Measurements from ENCODE around the gene CHKA.

Gene CHKA

DNA sequence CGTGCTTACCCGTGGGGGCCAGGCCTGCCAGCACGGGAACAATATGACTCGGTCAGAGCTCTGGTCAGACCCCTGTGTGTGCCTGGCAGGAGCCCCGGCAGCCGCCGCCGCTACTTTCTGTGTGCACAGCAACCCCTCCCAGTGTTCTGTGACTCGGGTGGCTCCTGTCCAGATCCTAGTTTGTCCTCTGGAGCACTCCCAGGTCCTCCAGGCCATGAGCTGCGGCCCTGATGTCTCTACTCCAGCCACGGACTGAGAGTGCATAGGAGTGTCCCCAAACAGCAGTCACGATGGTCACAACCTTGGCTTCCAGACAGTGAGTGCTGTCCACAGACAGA lies 87.5 kb downstream of the CHKA start:
- H3K27ac Mint-ChIP-seq: no peak overlapping the region
- H3K4me1 Mint-ChIP-seq: peaks cover 21% of the 10 kb centered on the region
- H3K36me3 Mint-ChIP-seq (ENCODE audit: low read depth): peaks cover 5% of the 10 kb centered on the region
- TF ChIP-seq, protein P1, sequence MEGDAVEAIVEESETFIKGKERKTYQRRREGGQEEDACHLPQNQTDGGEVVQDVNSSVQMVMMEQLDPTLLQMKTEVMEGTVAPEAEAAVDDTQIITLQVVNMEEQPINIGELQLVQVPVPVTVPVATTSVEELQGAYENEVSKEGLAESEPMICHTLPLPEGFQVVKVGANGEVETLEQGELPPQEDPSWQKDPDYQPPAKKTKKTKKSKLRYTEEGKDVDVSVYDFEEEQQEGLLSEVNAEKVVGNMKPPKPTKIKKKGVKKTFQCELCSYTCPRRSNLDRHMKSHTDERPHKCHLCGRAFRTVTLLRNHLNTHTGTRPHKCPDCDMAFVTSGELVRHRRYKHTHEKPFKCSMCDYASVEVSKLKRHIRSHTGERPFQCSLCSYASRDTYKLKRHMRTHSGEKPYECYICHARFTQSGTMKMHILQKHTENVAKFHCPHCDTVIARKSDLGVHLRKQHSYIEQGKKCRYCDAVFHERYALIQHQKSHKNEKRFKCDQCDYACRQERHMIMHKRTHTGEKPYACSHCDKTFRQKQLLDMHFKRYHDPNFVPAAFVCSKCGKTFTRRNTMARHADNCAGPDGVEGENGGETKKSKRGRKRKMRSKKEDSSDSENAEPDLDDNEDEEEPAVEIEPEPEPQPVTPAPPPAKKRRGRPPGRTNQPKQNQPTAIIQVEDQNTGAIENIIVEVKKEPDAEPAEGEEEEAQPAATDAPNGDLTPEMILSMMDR (IDR thresholded peaks at IDR 0.05; ENCODE audit: unreplicated experiment in 3 of 3): no peak
- H3K4me3 Mint-ChIP-seq: peak overlapping the region; percentile 40 to 79 (median 51)
- H3K27me3 Mint-ChIP-seq (ENCODE audit: low read depth): no peaks in the 10 kb centered on the region
- no peaks in the 10 kb centered on the region for H3K9me3 Mint-ChIP-seq

DNA sequence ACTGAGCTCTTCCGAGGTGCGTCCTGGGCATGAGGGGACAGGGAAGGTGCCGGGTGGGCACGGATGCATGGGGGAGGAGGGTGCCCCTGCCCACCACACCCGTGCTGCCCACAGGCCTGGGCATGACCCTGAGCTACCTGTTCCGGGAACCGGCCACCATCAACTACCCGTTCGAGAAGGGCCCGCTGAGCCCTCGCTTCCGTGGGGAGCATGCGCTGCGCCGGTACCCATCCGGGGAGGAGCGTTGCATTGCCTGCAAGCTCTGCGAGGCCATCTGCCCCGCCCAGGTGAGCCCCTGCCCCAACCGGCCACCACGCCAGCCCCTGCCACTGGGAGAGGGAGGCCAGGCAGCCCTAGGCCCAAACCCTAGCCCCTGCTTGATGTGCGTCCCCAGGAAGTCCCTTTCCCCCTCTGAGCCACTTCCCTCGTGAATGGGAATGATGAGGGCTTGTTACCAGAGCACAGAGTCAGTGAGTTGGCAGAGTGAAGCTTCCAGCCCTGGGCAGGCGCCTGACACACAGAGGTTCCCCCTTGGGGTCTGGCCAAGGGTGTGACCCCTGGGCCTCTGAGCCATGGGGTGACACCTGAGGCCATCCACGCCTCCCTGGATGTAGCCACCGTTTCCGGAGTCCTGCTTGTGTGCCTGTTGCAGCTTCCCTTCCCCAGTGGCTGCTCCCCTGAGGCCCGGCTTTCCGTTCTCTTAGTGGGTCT lies 88.0 kb downstream of the CHKA start:
- Mint-ChIP-seq H3K27ac (no peak overlapping the region), H3K36me3 (ENCODE audit: low read depth) (peaks cover 5% of the 10 kb centered on the region), H3K4me1 (peaks cover 21% of the 10 kb centered on the region), H3K9me3 (no peaks in the 10 kb centered on the region), H3K27me3 (ENCODE audit: low read depth) (no peaks in the 10 kb centered on the region), H3K4me3 (peak overlapping the region; percentile 40 to 79 (median 51))
- TF ChIP-seq, protein P1 (IDR thresholded peaks at IDR 0.05; ENCODE audit: unreplicated experiment in 3 of 3): no peak

DNA sequence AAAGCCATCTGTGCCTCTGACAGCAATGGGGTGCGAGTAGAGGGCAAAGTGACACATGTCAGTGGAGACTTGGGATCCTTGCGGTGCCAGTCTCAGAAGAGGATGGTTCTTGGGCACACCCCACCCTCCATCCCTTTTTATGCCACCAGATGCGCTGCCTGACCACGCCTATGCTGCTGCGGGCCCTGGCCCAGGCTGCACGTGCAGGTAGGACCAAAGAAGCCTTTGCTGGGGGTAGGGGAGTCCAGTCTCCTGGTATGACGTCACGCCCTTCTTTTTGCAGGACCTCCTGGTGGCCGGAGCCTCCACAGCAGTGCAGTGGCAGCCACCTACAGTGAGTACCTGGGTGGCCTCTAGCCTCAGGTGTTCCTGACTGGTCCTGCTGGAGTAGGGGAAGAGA lies 89.2 kb downstream of the CHKA start:
- H3K4me1 Mint-ChIP-seq: peaks cover 21% of the 10 kb centered on the region
- H3K4me3 Mint-ChIP-seq: peak overlapping the region; percentile 88 to 92 (median 92)
- H3K36me3 Mint-ChIP-seq (ENCODE audit: low read depth): peaks cover 5% of the 10 kb centered on the region
- no peaks in the 10 kb centered on the region for H3K9me3 Mint-ChIP-seq
- H3K27me3 Mint-ChIP-seq (ENCODE audit: low read depth): no peaks in the 10 kb centered on the region
- no peak overlapping the region for H3K27ac Mint-ChIP-seq
- TF ChIP-seq, protein P1 (IDR thresholded peaks at IDR 0.05; ENCODE audit: unreplicated experiment in 3 of 3): no peak

DNA sequence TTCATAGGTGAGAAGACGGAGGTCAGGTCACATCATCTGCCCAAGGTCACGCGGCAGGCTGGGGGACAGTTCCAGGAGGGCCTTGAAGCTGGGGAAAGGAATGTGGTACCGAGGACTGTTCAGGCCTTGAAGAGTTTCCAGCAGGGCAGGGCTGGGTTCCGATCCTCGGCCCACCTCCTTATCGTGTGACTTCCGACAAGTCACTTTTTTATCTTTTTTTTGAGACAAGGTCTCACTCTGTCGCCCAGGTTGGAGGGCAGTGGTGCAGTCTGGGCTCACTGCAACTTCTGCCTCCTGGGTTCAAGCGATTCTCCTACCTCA lies 90.1 kb downstream of the CHKA start:
- peaks cover 8% of the 10 kb centered on the region for H3K36me3 Mint-ChIP-seq (ENCODE audit: low read depth)
- H3K4me3 Mint-ChIP-seq: peak overlapping the region; percentile 88 to 92 (median 92)
- TF ChIP-seq, protein P1 (IDR thresholded peaks at IDR 0.05; ENCODE audit: unreplicated experiment in 3 of 3): no peak
- peak overlapping the region; percentile 73 to 91 (median 85) for H3K27ac Mint-ChIP-seq
- H3K4me1 Mint-ChIP-seq: peaks cover 21% of the 10 kb centered on the region
- H3K27me3 Mint-ChIP-seq (ENCODE audit: low read depth): no peaks in the 10 kb centered on the region
- H3K9me3 Mint-ChIP-seq: no peaks in the 10 kb centered on the region

DNA sequence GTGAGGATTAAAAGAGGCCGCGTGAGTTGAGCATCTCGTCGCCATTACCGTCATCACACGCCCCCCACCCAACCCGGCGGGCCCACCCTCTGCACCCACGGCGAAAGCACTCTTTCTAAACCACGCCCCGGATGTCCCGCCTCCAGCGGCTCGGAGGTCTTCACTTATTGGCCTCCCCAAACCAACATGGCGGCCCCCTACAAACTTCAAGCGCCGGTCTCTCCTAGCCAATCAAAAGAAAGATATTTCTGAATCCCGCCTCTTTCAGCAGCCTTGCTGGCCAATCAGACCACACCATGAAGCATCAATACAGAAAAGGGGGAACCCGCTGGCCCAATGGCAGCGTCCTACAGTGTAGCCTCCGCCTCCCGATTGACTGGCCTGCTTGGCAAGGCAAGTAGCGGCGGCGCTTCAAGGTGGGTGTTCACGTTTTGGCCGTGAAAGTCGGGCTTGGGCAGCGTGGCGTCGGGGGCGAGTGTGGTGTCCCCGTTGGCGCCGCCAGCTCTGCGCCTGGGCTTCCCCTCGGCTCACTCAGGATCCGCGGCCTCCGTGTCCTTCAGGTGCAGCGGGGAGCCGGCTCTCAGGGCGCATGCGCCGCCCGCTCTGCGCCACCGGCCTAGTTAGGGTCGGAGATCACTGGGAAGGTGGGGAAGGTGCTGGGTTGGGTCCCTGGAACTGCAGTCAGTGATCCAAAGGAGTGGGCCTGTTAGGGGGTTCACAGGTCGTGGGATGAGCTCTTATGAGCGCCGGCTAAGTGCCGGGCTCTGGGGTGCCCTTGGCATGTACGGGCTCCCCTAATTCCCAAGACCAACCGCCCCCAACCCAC lies 90.7 kb downstream of the CHKA start, which contains the start of gene NDUFS8:
NDUFS8 (plus strand) TSS at position 364 of the 826 bp plus-strand sequence. CDS start 1,471 bp downstream, outside the sequence.
- Mint-ChIP-seq H3K4me3 (peak within 1 kb of the TSS; percentile 88 to 92 (median 92)), H3K9me3 (peaks cover 2% of the 10 kb centered on the region), H3K4me1 (peaks cover 21% of the 10 kb centered on the region), H3K27me3 (ENCODE audit: low read depth) (no peaks in the 10 kb centered on the region), H3K36me3 (ENCODE audit: low read depth) (peaks cover 14% of the 10 kb centered on the region), H3K27ac (peak within 1 kb of the TSS; percentile 73 to 91 (median 85))
- TF ChIP-seq, protein P1 (IDR thresholded peaks at IDR 0.05; ENCODE audit: unreplicated experiment in 3 of 3): no peak

Measured in nephron (organoid).